Measurements from ENCODE around the gene MYO3A.

MYO3A gene

GRCh38 chr10:25933653-25934608 lies at the start of gene MYO3A:
MYO3A (plus strand) TSS chr10:25934229; CDS start chr10:25952111, 17,882 bp downstream.
- no peak for DNase-seq (ENCODE audit: low read depth)

DNA sequence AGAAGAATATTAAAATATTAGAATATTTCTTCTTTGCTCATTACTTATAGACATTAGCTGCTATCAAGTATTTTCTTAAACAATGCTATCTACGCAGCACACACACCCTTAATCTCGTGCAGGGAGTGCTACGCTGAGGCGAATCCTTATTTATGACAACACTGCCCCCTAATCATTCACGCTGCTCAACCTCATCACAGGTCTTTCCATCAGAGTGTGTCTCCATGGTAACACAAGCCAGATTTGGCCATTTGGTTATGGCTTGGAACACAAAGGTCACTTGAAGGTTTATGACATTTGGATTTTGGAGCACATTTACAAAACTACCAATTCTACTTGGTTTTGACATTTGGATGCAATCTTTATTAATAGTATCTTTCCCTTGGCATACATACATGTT lies 45.4 kb upstream of the MYO3A start:
- DNase-seq (ENCODE audit: low read depth), result no peak

DNA sequence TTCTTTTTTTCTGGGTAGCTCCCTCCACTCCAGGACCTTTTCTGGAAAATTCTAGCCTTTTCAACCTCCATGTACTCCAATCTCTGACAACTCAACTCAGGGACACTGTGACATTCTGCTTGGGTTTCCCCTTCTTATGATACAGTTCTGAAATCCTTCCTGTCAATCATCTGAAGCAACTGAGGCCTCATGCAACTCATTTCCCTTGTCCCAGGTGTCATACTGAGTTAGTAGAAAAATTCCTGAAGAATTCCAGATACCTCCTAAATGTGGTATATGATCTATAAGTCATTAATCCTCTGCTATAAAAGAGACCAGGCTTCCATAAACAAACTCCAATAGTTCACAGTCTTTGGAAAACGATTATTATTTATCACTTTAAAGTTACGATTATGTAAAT lies 43.0 kb upstream of the MYO3A start:
- DNase-seq (ENCODE audit: low read depth), result no peak

DNA sequence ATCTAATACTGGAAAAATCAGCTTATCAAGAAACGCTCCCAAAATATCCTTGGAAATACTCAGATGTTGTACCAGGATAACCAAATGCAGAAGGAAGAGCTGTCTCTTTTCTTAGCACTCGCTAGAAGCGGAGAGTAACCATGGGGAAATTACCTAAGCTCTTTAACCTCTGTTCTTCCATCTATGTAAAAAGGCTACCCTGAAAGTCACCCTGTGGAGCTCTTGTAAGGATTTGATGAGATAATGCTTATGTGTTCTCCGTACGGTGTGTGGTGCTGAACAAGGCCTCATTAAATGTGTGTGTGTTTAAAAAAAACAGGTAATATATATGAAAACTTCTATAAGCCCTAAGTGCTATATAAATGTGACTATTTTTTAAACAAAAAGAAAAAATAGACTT lies 38.2 kb upstream of the MYO3A start:
- no peak for DNase-seq (ENCODE audit: low read depth)

- DNase-seq (ENCODE audit: low read depth), result no peak
Observed at GRCh38 chr10:25896421-25896820, 37.6 kb upstream of the MYO3A start.

- DNase-seq (ENCODE audit: low read depth), result no peak
Observed at GRCh38 chr10:25899304-25899703, 34.7 kb upstream of the MYO3A start.

GRCh38 chr10:25901199-25901598 lies 32.8 kb upstream of the MYO3A start:
- no peak for DNase-seq (ENCODE audit: low read depth)

DNA sequence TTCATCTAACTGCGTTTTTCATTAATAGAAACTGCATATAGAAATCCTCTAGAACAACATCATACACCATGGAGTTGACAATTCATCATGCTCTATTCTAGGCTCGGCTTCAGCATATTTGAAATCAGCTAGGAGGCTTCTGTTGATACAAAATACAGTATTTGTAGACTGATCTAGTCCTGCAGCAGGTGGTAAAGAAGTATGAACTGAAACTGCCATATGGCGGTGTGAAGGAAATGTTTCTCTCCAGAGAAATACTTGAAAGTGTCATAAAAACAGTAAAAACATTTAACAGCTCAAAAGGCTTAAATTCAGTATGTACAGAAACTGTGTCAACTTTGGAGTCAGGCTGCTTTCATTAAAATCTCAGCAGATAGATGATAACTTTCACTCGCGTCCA lies 32.0 kb upstream of the MYO3A start:
- no peak for DNase-seq (ENCODE audit: low read depth)

GRCh38 chr10:25907261-25907660 lies 26.8 kb upstream of the MYO3A start:
- no peak for DNase-seq (ENCODE audit: low read depth)

- no peak for DNase-seq (ENCODE audit: low read depth)
Observed at GRCh38 chr10:25912866-25913265, 21.2 kb upstream of the MYO3A start.

- no peak for DNase-seq (ENCODE audit: low read depth)
Observed at GRCh38 chr10:25914776-25915175, 19.3 kb upstream of the MYO3A start.

DNA sequence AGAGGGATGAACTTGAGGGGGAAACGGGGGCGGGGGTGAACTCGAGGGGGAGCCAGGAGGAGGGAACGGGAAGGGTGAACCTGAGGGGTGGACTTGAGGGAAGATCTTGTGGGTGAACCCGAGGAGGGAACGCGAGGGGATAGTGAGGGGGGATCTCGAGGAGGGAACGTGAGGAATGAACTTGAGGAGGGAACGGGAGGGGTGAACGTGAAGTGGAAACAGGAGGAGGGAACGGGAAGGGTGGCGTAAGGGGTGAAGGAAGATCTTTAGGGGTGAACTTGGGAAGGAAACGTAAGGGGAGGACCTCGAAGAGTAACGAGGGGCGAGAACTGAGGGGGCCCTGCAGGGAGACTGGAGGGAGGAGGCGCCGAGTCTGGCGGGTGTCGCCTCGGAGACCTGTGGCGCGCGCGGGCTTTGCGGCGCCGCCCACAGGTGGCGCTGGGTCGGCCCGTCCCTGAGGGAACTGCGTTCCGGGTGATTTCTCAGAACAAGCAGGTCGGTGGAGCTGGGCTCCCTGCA lies 651 bp downstream of the MYO3A start:
- DNase-seq (ENCODE audit: low read depth), result no peak

DNA sequence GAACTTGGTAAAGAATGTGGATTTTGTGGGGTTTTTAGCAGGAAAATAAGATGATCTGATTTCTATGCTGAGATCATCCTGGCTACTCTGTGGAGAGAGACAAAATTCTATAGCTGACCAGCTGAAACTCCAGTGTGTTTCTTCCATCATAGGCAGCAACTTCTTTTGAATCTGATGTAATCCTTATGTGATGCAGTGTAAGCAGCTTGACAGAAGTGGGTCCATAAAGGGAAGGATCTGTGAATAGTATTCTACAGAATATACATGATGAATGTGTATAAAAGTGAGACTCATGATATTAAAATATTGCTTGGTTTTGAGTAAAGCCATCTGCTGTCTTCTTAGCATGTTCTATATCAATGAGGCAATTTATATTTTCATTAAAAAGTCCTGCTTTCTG lies 4.4 kb downstream of the MYO3A start:
- no peak for DNase-seq (ENCODE audit: low read depth)

- DNase-seq (ENCODE audit: low read depth), result no peak
Observed at GRCh38 chr10:25944771-25945170, 10.7 kb downstream of the MYO3A start.

- no peak for DNase-seq (ENCODE audit: low read depth)
Observed at GRCh38 chr10:25952857-25953256, 18.8 kb downstream of the MYO3A start.

- no peak for DNase-seq (ENCODE audit: low read depth)
Observed at GRCh38 chr10:25954851-25955250, 20.8 kb downstream of the MYO3A start.

DNA sequence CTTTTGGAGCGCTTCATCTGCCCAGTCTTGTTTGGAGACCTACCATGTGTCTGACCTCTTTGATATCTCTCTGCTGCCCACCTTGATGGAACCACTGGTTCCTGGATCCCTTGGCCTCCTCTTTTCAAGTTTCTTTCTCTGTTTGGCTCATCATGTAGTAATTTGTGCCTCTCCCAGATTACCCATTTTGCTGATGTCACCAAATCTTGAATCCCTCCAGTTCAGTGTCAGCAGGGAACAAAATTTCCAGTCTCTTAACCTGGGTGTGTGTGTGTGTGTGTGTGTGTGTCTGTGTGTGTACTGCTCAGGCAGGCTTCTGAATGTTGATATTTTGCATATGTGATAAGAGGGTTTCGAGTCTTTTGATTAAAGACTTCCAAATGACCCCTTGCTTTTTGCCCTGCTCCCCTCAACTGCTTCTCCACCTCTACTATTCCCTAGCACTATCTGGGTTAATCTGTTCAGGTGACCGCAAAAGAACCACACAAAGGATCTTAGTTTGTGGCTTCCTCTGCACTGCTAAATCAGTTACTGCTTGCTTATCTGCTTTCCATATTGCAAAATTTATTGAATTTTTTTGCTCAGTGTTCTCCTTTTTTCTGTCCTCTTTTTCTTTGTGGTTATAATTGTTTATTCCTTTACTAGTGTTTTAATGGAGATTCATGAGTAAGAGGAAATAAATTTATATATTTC lies 25.7 kb downstream of the MYO3A start:
- DNase-seq (ENCODE audit: low read depth), result no peak

GRCh38 chr10:25965584-25965983 lies 31.6 kb downstream of the MYO3A start:
- no peak for DNase-seq (ENCODE audit: low read depth)

DNA sequence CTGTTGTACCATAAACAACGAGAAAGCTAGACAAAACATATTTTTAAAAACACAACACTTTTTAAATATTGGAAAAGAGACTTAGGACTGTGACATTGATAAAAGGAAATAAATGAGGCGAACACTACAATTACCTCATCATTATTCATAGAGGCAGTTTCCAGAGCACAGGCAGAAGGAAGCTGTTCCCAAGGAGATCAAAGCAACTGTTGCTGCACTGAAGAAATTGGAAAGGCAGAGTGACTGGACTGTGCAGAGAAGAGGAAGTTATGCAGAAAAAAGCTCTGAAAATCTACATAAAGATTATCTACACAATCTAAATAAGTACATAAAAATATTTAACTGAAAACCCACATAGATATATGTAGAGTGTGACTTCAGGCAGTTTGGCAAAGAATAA lies 32.8 kb downstream of the MYO3A start:
- DNase-seq (ENCODE audit: low read depth), result no peak

GRCh38 chr10:25972631-25973030 lies 38.6 kb downstream of the MYO3A start:
- no peak for DNase-seq (ENCODE audit: low read depth)

DNA sequence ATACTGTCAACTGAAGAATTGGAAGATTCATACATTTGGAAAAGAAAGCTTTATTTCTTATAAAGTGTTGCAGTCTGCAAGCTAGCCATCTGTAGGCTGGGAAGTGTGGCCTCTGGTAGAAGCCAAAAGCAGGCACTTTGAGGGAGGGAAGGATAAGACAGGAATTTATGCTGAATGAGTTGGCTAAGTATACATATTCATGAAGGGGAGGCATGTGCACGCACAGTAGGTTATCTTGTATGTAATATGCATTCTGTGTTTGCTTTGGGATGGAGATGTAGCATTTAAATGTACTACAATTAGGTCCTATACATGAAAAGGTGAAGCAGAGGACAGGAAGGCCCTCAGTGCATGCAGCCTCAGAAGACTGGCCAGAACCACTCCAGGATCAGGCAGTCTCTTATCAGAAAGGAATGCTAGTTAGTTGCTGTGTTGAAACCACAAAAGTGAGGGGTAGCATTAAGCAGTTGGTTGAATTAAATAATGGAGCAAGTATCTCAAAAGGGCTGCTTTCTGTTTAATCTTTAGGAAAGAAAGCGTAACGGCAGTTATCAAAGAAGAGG lies 40.9 kb downstream of the MYO3A start:
- DNase-seq (ENCODE audit: low read depth), result no peak

GRCh38 chr10:25978771-25979170 lies 44.7 kb downstream of the MYO3A start:
- no peak for DNase-seq (ENCODE audit: low read depth)

DNA sequence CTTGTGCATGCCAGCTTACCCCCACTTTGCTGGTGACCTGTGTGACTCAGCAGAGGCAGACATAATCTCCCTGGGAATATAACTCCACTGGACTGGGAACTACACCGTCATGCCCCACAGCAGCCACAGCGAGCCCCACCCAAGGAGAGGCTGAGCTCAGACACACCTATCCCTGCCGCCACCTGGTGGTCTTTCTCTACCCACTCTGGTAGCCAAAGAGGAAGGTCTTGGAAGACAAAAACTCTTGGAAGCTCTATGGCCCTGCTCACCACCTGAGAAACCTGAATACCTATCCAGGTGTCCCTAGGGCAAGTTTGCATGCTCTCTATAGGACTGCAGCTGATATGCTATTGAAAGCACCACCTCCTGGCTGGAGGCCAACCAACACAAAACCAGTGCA lies 48.1 kb downstream of the MYO3A start:
- no peak for DNase-seq (ENCODE audit: low read depth)

Data from HS-5 (cell line).